Myocyte (in vitro differentiated cells): Measurements from ENCODE around the gene SPRED2. TPM values are rescaled to one million over a fixed set of nuclear protein-coding genes. Genes with fewer than 3 reads are reported as not detected.

ENCODE experiments used
- DNase-seq: peaks from one replicate; pipeline ENCODE4 v3.0.0-alpha.2; 2012; ENCODE audit warnings: low read depth
- total RNA-seq: library from RNA; depleted of rRNA; stranded (reverse); fragments of >200 nt; gene quantifications from 2 replicates; pipeline ENCODE4 v1.2.3, GENCODE V29; 2014

The SPRED2 gene
- total RNA-seq, 1 donor from 2014 or later = 11.7 TPM

- no peak for DNase-seq
Measured at GRCh38 chr2:65388051-65388531, 44.3 kb downstream of the SPRED2 start.

- DNase-seq = no peak
Measured at GRCh38 chr2:65386989-65387388, 45.4 kb downstream of the SPRED2 start.

- no peak for DNase-seq
Measured at GRCh38 chr2:65386344-65386743, 46.1 kb downstream of the SPRED2 start.

- DNase-seq = no peak
Measured at GRCh38 chr2:65383541-65384488, 48.6 kb downstream of the SPRED2 start.

GRCh38 chr2:65382776-65383357 lies 49.5 kb downstream of the SPRED2 start:
- DNase-seq = peak; percentile 93

DNA sequence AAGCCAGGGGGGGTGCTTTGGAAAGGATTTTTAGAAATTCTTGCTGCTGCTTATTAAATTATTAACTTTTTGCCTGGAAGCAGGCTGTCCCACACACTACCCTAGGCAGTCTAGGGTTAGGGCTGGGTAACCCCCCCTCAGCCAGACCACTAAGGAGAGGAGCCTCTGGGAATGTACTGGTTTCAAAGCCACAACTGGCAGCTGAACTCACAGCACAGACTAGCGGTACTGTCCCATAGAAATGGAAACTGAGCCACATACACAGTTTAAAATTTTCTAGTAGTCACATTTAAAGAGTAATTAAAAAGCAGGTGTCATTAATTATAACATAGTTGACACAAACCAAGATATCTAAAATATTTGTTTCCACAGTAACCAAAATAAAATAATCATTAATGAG lies 50.1 kb downstream of the SPRED2 start:
- DNase-seq = peak; percentile 69

GRCh38 chr2:65381607-65382051 lies 50.8 kb downstream of the SPRED2 start:
- DNase-seq = no peak

GRCh38 chr2:65380255-65380654 lies 52.1 kb downstream of the SPRED2 start:
- no peak for DNase-seq

GRCh38 chr2:65379721-65380171 lies 52.7 kb downstream of the SPRED2 start:
- no peak for DNase-seq

GRCh38 chr2:65379223-65379622 lies 53.2 kb downstream of the SPRED2 start:
- no peak for DNase-seq

DNA sequence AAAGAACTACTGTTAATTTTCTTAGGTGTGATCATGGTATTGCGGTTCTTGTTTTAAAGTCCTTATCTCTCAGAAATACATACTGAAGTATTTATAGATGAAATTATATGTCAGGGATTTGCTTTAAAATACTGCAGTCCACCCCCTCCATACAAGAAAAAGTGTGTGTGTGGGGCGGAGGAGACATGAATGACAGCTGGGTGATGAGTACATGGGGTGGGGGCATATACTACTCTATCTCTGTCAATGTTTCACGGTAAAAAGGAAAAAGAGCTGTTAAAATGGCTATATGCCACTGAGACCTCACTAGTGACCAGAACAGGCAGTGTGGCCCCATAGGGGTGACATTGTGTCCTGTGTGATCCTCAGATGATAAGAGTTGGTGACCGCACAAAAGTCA lies 54.1 kb downstream of the SPRED2 start:
- DNase-seq = no peak

DNA sequence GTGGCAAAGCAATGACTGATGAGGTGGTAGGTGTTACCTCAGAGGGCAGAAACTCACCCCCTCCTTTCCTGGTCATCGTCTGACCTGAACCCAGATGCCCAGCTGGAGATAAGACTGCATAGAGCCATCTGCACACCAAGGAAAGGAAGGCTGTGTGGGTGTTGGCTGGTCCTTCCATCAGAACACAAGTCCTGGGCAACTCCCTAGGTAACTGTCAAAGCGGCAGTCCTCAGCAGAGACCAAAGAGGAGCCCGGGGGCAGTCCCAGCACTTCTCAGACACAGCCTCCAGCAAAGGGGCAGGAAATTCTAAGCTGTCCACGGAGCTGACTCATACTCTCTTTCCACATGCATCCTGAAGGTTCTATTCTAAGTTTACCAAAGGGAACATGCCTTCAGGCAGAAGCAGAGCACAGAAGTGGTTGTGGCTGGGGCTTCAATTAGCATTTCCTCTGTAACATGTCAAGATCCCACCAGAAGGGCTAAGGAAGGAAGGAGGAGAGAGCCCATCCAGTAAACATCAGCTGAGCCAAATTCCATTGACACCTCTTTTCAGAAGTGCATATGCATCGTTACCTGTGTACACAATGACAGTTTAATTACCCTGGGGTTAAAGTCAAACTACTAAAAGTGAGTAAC lies 54.7 kb downstream of the SPRED2 start:
- peak; percentile 82 for DNase-seq

- no peak for DNase-seq
Measured at GRCh38 chr2:65375723-65376122, 56.7 kb downstream of the SPRED2 start.

DNA sequence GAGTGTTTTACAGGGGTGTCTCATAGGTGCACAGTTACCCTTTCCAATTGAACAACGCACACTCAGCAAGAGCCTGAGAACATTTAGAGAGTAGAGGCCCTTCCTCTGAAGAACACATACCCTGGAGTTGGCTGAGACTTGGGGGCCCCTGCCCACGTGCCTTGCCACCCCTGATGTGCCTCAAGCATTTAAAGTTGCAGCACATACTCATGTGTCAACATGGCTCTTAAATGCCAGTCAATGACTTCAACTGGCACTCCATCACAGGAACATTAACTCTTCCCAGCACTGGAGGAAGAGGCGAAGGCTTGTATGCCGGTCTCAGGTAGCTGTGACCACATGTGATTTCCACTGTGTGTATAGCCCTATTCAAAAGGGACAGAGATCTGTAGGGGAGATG lies 57.4 kb downstream of the SPRED2 start:
- no peak for DNase-seq

DNA sequence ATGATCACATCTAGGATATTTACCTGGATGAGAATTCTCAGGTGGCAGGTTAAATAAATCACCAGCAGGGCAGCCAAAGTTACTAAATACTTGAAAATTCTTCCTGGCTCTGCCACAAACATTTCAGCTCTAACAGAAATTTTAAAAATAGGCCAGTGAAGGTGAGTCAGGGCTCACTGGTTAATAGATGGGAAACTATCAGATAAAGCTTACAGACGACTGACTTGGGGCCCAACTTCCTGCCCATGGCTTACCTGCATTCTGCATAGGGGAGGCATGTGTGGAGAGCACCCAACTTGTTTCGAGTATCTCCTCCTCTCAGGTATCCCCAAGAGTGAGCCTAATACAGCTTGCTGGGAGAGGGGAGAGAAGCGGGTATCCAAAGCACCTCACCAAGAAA lies 57.8 kb downstream of the SPRED2 start:
- DNase-seq = no peak

GRCh38 chr2:65373365-65373918 lies 59.0 kb downstream of the SPRED2 start:
- DNase-seq = no peak

DNA sequence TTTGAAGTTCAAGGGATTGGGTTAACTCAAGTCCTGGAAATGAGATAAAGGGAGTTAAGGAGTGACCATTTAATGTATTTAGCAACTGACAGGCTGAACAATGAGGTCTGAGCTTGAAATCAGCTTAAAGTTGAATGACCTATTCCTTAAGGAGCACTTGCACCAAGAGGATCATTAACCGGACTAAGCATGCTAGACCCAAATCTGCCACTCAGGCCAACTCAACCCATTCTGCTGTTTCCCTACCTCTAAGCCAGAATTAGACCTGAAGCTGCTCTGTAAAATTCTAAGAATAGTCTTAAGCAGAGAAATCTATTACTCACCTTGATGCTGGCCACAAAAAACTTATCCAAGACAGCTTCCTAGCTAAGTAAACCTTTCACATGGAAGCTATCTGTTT lies 59.8 kb downstream of the SPRED2 start:
- DNase-seq = no peak

- peak; percentile 38 for DNase-seq
Measured at GRCh38 chr2:65371074-65371434, 61.3 kb downstream of the SPRED2 start.

DNA sequence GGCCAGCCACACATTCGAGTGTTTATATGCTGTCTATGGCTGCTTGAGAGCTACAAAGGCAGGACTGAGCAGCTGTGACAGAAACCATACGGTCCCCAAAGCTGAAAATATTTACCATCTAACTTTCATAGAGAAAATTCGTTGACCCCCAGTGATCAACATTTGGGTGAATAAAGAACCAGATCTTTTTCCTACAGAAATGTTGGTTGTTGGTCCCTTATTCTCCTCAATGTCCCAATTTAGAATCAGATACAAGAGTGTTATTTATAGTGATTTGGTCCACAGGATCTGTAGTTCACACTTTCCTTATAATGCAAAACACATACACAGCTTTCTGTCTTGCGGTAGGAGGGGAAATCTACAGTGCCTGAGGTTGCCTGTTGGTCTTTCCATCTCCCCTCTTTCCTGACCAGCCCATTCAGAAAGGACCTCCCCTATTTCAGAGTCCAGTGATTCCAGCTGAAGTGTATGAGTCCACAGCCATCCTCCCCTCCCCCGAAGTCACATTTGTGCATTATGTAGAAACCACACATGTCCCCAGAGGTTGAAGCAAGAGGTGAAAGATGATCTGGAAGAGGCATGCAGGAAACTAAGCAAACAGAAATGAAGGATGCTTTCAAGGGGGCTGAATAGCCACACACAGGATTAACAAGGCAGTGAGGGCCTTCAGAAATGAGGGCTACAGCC lies 61.9 kb downstream of the SPRED2 start:
- DNase-seq = peak; percentile 92

DNA sequence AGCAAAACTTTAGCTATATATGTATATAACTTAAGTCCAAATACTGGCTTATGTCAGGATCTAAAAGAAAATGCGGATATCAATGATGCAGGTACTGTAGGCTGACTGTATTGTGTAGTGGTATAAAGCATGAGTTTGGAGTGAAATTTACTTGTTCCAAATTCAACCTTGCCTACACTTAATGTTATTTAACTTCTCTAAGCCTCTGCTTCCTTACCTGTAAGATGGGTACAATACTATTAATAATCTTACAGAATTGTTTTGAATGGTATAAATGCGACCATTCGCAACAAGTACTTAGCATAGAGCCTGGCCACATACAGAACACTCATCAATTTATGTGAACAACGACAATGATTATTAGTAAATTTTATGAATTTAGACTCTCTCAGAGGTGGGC lies 62.4 kb downstream of the SPRED2 start:
- DNase-seq = no peak

DNA sequence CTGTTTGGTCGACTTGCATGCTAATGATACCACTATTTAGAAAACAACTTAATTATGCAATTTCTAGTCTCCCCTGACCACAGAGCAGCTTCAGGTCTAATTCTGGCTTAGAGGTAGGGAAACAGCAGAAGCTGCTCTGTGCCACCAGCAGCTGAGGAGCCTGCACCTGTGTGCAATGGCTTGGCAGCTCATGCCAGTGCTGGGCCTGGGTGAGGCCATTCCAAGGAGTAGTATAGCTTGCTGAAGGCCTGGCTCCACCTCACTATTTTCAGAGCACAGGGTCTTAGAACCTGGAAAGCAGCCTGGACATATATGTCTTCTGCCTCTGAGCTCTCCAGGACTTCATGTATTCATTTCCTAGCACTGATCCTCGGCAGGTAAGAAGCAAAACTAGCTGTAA lies 62.8 kb downstream of the SPRED2 start:
- DNase-seq = peak; percentile 76
